GM19240 (cell line): ENCODE measurements around the gene CLTRN.
"Not testable (repeated sequence)": the region's sequence is repeated elsewhere in the genome, so short reads cannot be mapped to it uniquely, and the experiment has no call there.

Experiments
- DNase-seq: peaks from one replicate; pipeline ENCODE4 v3.0.0; 2011; ENCODE audit warnings: low spot score; ENCODE audit not compliant: insufficient read length

Gene CLTRN

GRCh38 chrX:15664487-15665444 lies at the start of gene CLTRN:
Gene CLTRN, minus strand, starts transcription at chrX:15664805. Its CDS starts 30 bp downstream, at chrX:15664775.
- DNase-seq, result no peak

- DNase-seq, result not testable (repeated sequence)
Observed at GRCh38 chrX:15704273-15704672, 39.7 kb upstream of the CLTRN start.

- not testable (repeated sequence) for DNase-seq
Observed at GRCh38 chrX:15703809-15704208, 39.2 kb upstream of the CLTRN start.

GRCh38 chrX:15702488-15703371 lies 38.1 kb upstream of the CLTRN start:
- DNase-seq, result no peak

- no peak for DNase-seq
Observed at GRCh38 chrX:15696516-15696915, 31.9 kb upstream of the CLTRN start.

- DNase-seq, result no peak
Observed at GRCh38 chrX:15694941-15695451, 30.4 kb upstream of the CLTRN start.

- peak; percentile 41 for DNase-seq
Observed at GRCh38 chrX:15686818-15687685, 22.4 kb upstream of the CLTRN start.

- DNase-seq, result no peak
Observed at GRCh38 chrX:15683193-15683592, 18.6 kb upstream of the CLTRN start.

GRCh38 chrX:15681433-15681832 lies 16.8 kb upstream of the CLTRN start:
- no peak for DNase-seq

- no peak for DNase-seq
Observed at GRCh38 chrX:15680401-15680800, 15.8 kb upstream of the CLTRN start.

GRCh38 chrX:15679246-15679645 lies 14.6 kb upstream of the CLTRN start:
- DNase-seq, result no peak

- DNase-seq, result no peak
Observed at GRCh38 chrX:15678339-15678738, 13.7 kb upstream of the CLTRN start.

- DNase-seq, result no peak
Observed at GRCh38 chrX:15676886-15677285, 12.3 kb upstream of the CLTRN start.

- peak; percentile 26 for DNase-seq
Observed at GRCh38 chrX:15675490-15675921, 10.9 kb upstream of the CLTRN start.

- DNase-seq, result peak; percentile 80
Observed at GRCh38 chrX:15674841-15675489, 10.4 kb upstream of the CLTRN start.

- no peak for DNase-seq
Observed at GRCh38 chrX:15674514-15674840, 9.9 kb upstream of the CLTRN start.

GRCh38 chrX:15673970-15674369 lies 9.4 kb upstream of the CLTRN start:
- DNase-seq, result no peak

GRCh38 chrX:15672881-15673280 lies 8.3 kb upstream of the CLTRN start:
- no peak for DNase-seq

- no peak for DNase-seq
Observed at GRCh38 chrX:15663439-15663838, 1.2 kb downstream of the CLTRN start.

- not testable (repeated sequence) for DNase-seq
Observed at GRCh38 chrX:15654804-15655203, 9.8 kb downstream of the CLTRN start.
